ENCODE data around the gene ZNF879. TPM values are rescaled to one million over a fixed set of nuclear protein-coding genes. Genes with fewer than 3 reads are reported as not detected.

The ZNF879 gene
- total RNA-seq = 1 to 10 TPM; 2.7 to 3.8 (median 3.0) TPM
- polyA plus RNA-seq = 1 to 10 TPM; 1.9 to 6.6 (median 2.9) TPM
- long read RNA-seq, donor 1, partial matches to known transcripts = 0 of 1 reads
- long read RNA-seq, donor 1, other reads (novel, unspliced or antisense) = 1 of 1 reads
- long read RNA-seq, donor 2, transcript ZNF879-201 (5 exons, 3,304 nt) = major isoform, 5 of 8 reads
- long read RNA-seq, donor 2, partial matches to known transcripts = 1 of 8 reads
- long read RNA-seq, donor 2, other reads (novel, unspliced or antisense) = 2 of 8 reads

DNA sequence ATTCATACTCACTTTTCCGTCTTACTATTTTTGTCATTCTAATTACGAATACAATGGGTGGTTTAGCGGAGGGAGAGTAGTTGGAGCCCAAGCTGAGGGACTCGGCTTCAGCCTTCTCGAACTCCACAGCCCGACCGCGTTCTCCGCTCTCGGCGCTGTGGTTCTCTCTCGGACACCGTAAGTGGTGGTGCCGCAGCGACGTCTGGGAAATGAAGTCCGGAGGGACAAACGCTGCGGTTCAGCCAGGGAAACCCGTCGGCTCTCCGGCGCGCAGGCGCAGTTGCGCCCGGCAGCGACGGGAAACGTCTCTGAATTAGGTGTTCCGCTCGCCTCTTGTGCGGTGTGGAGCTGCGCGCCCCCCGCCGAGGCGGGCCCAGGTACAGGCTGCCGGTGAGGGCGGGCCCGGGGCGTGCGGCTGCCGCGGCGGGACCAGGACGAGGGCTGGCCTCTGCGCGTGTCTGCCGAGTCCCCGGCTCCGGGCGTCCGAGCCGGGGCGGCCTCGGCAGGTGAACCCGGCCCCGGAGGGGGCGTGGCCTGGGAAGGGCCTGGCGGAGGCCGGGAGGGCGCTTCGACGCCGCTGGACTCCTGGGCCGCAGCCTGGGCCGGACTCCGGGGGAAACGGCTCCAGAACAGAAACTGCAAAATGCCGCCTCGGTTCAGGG lies at the start of gene ZNF879:
Gene ZNF879, plus strand, starts transcription at position 277 of the 662 bp plus-strand sequence. CDS start 1,201 bp downstream, outside the sequence.
- Histone ChIP-seq H3K4me1 (peaks cover 8% of the 10 kb centered on the region), H3K36me3 (ENCODE audit: insufficient read depth in 1 of 2, low read depth in 1 of 2) (peaks cover 18 to 37% of the 10 kb centered on the region in 2 donors), H3K9me3 (peaks cover 32% of the 10 kb centered on the region), H3K27ac (peak within 1 kb of the TSS; percentile 93), H3K4me3 (peak within 1 kb of the TSS; percentile 88), H3K27me3 (ENCODE audit: insufficient read depth in 3 of 3, low read length in 2 of 3) (no peaks in the 10 kb centered on the region)
- ATAC-seq (peak; percentile 99 to 100 (median 100)), DNase-seq (peak; percentile 94 to 97)
- 0 to 1% (median 0%) methylated on average over 55 to 72 of the region's 72 CpGs for WGBS, 3 donors
- TF ChIP-seq CTCF (IDR thresholded peaks at IDR 0.05) = no peak
- intact Hi-C loops (cut with DNase I) = loop anchor here (5.0 to 10.0 kb wide), 5 partner anchors 39 to 816 kb away; partner anchors contain the start of genes ZFP2 (in 1 of the 2) and ZNF354C (in 1 of the 2)

- H3K4me3 ChIP-seq = no peak overlapping the region
- no peak overlapping the region for H3K27ac ChIP-seq
- no peaks in the 10 kb centered on the region for H3K27me3 ChIP-seq (ENCODE audit: insufficient read depth in 3 of 3, low read length in 2 of 3)
- no peaks in the 10 kb centered on the region for H3K36me3 ChIP-seq (ENCODE audit: insufficient read depth in 1 of 2, low read depth in 1 of 2)
- peaks cover 24% of the 10 kb centered on the region for H3K9me3 ChIP-seq
- intact Hi-C loops (cut with DNase I) = no loop called here
- no peaks in the 10 kb centered on the region for H3K4me1 ChIP-seq
- WGBS, 3 donors = 92 to 97% (median 97%) methylated on average over 15 of the region's 15 CpGs
- DNase-seq = no peak
- ATAC-seq = no peak
- no peak for TF ChIP-seq CTCF (IDR thresholded peaks at IDR 0.05)
Measured at GRCh38 chr5:178981381-178981780, 42.2 kb upstream of the ZNF879 start.

GRCh38 chr5:178982941-178983340 lies 40.7 kb upstream of the ZNF879 start:
- Histone ChIP-seq H3K36me3 (ENCODE audit: insufficient read depth in 1 of 2, low read depth in 1 of 2) (no peaks in the 10 kb centered on the region), H3K27me3 (ENCODE audit: insufficient read depth in 3 of 3, low read length in 2 of 3) (no peaks in the 10 kb centered on the region), H3K27ac (no peak overlapping the region), H3K4me1 (no peaks in the 10 kb centered on the region), H3K4me3 (no peak overlapping the region), H3K9me3 (peaks cover 15% of the 10 kb centered on the region)
- no peak for TF ChIP-seq CTCF (IDR thresholded peaks at IDR 0.05)
- no peak for DNase-seq
- intact Hi-C loops (cut with DNase I) = no loop called here
- no peak for ATAC-seq
- 96 to 99% (median 98%) methylated on average over 17 of the region's 17 CpGs for WGBS, 3 donors

DNA sequence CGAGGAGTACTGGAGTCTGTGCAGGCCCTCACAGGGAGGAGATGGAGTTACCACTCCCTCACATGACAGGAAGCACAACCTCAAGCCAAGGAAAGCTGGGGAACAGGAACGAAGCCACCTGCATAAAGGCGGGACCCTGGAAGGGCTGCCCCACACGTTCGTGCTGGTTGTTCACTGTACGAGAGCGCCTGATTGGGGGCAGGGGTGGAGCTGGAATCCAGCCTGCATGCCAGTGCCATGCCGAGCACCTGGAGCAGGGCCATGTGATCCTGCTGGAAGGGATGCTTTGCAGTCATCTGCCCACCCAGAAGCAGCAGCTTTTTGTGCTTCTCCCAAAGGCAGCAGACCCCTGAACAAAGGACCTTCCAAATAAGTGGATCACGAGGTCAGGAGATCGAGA lies 39.9 kb upstream of the ZNF879 start:
- Histone ChIP-seq H3K4me1 (no peaks in the 10 kb centered on the region), H3K9me3 (peaks cover 8% of the 10 kb centered on the region), H3K4me3 (no peak overlapping the region), H3K36me3 (ENCODE audit: insufficient read depth in 1 of 2, low read depth in 1 of 2) (no peaks in the 10 kb centered on the region), H3K27ac (no peak overlapping the region), H3K27me3 (ENCODE audit: insufficient read depth in 3 of 3, low read length in 2 of 3) (no peaks in the 10 kb centered on the region)
- 93 to 96% (median 94%) methylated on average over 10 of the region's 10 CpGs for WGBS, 3 donors
- ATAC-seq (no peak), DNase-seq (no peak)
- TF ChIP-seq CTCF (IDR thresholded peaks at IDR 0.05) = no peak
- intact Hi-C loops (cut with DNase I) = no loop called here
